ENCODE results near the gene HECTD4. TPM values are rescaled to one million over a fixed set of nuclear protein-coding genes. Genes with fewer than 3 reads are reported as not detected.

Gene HECTD4
- total and polyA plus RNA-seq, 9 of the 15 experiments (the other 6 are each of a cell fraction or from before 2014, with no cell fraction given): 3.5 to 33.3 (median 13.5) TPM

- TF ChIP-seq BRF1 (IDR thresholded peaks at IDR 0.05; ENCODE audit: borderline replicate concordance, extremely low read depth, insufficient read length) (no peak), SIX5 (IDR thresholded peaks at IDR 0.05; ENCODE audit: borderline replicate concordance in 1 of 2, insufficient read depth in 1 of 2, low read depth in 1 of 2, low read length in 2 of 2) (no peak), ELF4 (CRISPR knock-in tag; IDR thresholded peaks at IDR 0.05) (0 out of 2 replicates have a peak, but pooled peaks have one; percentile 25), CCNT2 (IDR thresholded peaks at IDR 0.05; ENCODE audit: borderline replicate concordance, extremely low read depth, insufficient read length, low read depth, low read length) (peak; percentile 51), ZNF384 (IDR thresholded peaks at IDR 0.05; ENCODE audit: low read depth, low read length) (no peak), NCOA6 (IDR thresholded peaks at IDR 0.05) (no peak), ZNF408 (CRISPR knock-in tag; IDR thresholded peaks at IDR 0.05; ENCODE audit: low read depth) (no peak), TAF15 (IDR thresholded peaks at IDR 0.05; ENCODE audit: low read depth, low read length) (no peak), TEAD1 (CRISPR knock-in tag; IDR thresholded peaks at IDR 0.05) (no peak), ELK3 (CRISPR knock-in tag; IDR thresholded peaks at IDR 0.05) (no peak), ZNF696 (CRISPR knock-in tag; conservative IDR thresholded peaks at IDR 0.05) (no peak), CBX5 (IDR thresholded peaks at IDR 0.05; ENCODE audit: borderline replicate concordance, low read depth) (no peak), BHLHE40 (IDR thresholded peaks at IDR 0.05; ENCODE audit: low read length) (no peak), SNIP1 (IDR thresholded peaks at IDR 0.05; ENCODE audit: low read depth) (no peak), ZNF395 (CRISPR knock-in tag; IDR thresholded peaks at IDR 0.05) (no peak), KAT8 (IDR thresholded peaks at IDR 0.05; ENCODE audit: low read depth) (no peak), KHSRP (IDR thresholded peaks at IDR 0.05) (no peak)
- TF ChIP-seq, protein P1, sequence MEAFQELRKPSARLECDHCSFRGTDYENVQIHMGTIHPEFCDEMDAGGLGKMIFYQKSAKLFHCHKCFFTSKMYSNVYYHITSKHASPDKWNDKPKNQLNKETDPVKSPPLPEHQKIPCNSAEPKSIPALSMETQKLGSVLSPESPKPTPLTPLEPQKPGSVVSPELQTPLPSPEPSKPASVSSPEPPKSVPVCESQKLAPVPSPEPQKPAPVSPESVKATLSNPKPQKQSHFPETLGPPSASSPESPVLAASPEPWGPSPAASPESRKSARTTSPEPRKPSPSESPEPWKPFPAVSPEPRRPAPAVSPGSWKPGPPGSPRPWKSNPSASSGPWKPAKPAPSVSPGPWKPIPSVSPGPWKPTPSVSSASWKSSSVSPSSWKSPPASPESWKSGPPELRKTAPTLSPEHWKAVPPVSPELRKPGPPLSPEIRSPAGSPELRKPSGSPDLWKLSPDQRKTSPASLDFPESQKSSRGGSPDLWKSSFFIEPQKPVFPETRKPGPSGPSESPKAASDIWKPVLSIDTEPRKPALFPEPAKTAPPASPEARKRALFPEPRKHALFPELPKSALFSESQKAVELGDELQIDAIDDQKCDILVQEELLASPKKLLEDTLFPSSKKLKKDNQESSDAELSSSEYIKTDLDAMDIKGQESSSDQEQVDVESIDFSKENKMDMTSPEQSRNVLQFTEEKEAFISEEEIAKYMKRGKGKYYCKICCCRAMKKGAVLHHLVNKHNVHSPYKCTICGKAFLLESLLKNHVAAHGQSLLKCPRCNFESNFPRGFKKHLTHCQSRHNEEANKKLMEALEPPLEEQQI (IDR thresholded peaks at IDR 0.05): no peak
- TF ChIP-seq, protein P2, sequence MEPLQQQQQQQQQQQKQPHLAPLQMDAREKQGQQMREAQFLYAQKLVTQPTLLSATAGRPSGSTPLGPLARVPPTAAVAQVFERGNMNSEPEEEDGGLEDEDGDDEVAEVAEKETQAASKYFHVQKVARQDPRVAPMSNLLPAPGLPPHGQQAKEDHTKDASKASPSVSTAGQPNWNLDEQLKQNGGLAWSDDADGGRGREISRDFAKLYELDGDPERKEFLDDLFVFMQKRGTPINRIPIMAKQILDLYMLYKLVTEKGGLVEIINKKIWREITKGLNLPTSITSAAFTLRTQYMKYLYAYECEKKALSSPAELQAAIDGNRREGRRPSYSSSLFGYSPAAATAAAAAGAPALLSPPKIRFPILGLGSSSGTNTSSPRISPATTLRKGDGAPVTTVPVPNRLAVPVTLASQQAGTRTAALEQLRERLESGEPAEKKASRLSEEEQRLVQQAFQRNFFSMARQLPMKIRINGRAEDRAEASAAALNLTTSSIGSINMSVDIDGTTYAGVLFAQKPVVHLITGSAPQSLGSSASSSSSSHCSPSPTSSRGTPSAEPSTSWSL (CRISPR knock-in tag; IDR thresholded peaks at IDR 0.05; ENCODE audit: borderline replicate concordance): no peak
- TF ChIP-seq, protein P3, sequence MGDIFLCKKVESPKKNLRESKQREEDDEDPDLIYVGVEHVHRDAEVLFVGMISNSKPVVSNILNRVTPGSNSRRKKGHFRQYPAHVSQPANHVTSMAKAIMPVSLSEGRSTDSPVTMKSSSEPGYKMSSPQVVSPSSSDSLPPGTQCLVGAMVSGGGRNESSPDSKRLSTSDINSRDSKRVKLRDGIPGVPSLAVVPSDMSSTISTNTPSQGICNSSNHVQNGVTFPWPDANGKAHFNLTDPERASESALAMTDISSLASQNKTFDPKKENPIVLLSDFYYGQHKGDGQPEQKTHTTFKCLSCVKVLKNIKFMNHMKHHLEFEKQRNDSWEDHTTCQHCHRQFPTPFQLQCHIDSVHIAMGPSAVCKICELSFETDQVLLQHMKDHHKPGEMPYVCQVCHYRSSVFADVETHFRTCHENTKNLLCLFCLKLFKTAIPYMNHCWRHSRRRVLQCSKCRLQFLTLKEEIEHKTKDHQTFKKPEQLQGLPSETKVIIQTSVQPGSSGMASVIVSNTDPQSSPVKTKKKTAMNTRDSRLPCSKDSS (IDR thresholded peaks at IDR 0.05; ENCODE audit: low read depth, partially characterized antibody): no peak
These were observed 256.8 kb downstream of the HECTD4 start, which contains the start of gene TRAFD1 (continued) for GRCh38 chr12:112125250-112125999.

Measured in K562 (cell line).